Panc1 (cell line): ENCODE data around the gene DVL2.
A peak's percentile ranks its signal among the peaks of the same experiment; 100 is the strongest.

Experiments
- SIN3A ChIP-seq: IDR thresholded peaks from 2 replicates; pipeline ENCODE4 v1.6.1; 2012; ENCODE audit warnings: low read depth, mild to moderate bottlenecking, low read length, moderate library complexity, borderline replicate concordance; ENCODE audit not compliant: insufficient read depth
- TF ChIP-seq, protein P1 (sequence below): fragments of 450-650 bp; IDR thresholded peaks from 2 replicates; pipeline ENCODE4 v1.5.1; 2017; ENCODE audit warnings: mild to moderate bottlenecking
- TF ChIP-seq, protein P2 (sequence below), 2 experiments: IDR thresholded peaks; 2 replicates each; pipeline ENCODE4 v1.6.1; 2011 to 2012; ENCODE audit warnings: low read depth in 2 of 2, control low read depth in 1 of 2, low read length in 1 of 2, mild to moderate bottlenecking in 1 of 2, moderate library complexity in 1 of 2; ENCODE audit not compliant: insufficient read depth in 1 of 2

- TF ChIP-seq, protein P1, sequence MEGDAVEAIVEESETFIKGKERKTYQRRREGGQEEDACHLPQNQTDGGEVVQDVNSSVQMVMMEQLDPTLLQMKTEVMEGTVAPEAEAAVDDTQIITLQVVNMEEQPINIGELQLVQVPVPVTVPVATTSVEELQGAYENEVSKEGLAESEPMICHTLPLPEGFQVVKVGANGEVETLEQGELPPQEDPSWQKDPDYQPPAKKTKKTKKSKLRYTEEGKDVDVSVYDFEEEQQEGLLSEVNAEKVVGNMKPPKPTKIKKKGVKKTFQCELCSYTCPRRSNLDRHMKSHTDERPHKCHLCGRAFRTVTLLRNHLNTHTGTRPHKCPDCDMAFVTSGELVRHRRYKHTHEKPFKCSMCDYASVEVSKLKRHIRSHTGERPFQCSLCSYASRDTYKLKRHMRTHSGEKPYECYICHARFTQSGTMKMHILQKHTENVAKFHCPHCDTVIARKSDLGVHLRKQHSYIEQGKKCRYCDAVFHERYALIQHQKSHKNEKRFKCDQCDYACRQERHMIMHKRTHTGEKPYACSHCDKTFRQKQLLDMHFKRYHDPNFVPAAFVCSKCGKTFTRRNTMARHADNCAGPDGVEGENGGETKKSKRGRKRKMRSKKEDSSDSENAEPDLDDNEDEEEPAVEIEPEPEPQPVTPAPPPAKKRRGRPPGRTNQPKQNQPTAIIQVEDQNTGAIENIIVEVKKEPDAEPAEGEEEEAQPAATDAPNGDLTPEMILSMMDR, result no peak
- 0 out of 2 replicates have a peak, but pooled peaks have one; percentile 20 for TF ChIP-seq SIN3A
- TF ChIP-seq, protein P2, sequence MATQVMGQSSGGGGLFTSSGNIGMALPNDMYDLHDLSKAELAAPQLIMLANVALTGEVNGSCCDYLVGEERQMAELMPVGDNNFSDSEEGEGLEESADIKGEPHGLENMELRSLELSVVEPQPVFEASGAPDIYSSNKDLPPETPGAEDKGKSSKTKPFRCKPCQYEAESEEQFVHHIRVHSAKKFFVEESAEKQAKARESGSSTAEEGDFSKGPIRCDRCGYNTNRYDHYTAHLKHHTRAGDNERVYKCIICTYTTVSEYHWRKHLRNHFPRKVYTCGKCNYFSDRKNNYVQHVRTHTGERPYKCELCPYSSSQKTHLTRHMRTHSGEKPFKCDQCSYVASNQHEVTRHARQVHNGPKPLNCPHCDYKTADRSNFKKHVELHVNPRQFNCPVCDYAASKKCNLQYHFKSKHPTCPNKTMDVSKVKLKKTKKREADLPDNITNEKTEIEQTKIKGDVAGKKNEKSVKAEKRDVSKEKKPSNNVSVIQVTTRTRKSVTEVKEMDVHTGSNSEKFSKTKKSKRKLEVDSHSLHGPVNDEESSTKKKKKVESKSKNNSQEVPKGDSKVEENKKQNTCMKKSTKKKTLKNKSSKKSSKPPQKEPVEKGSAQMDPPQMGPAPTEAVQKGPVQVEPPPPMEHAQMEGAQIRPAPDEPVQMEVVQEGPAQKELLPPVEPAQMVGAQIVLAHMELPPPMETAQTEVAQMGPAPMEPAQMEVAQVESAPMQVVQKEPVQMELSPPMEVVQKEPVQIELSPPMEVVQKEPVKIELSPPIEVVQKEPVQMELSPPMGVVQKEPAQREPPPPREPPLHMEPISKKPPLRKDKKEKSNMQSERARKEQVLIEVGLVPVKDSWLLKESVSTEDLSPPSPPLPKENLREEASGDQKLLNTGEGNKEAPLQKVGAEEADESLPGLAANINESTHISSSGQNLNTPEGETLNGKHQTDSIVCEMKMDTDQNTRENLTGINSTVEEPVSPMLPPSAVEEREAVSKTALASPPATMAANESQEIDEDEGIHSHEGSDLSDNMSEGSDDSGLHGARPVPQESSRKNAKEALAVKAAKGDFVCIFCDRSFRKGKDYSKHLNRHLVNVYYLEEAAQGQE (IDR thresholded peaks at IDR 0.05; ENCODE audit: insufficient read depth in 1 of 2, low read depth in 2 of 2, low read length in 1 of 2), result no peak
Measured at GRCh38 chr17:7262935-7263800, 28.9 kb upstream of the DVL2 start.
